ENCODE measurements around the gene GALT. TPM values are rescaled to one million over a fixed set of nuclear protein-coding genes. Genes with fewer than 3 reads are reported as not detected.

Gene GALT
- total and polyA plus RNA-seq, 2 experiments from 2014 or later: 31.5 to 35.1 TPM

- TF ChIP-seq, protein P1, sequence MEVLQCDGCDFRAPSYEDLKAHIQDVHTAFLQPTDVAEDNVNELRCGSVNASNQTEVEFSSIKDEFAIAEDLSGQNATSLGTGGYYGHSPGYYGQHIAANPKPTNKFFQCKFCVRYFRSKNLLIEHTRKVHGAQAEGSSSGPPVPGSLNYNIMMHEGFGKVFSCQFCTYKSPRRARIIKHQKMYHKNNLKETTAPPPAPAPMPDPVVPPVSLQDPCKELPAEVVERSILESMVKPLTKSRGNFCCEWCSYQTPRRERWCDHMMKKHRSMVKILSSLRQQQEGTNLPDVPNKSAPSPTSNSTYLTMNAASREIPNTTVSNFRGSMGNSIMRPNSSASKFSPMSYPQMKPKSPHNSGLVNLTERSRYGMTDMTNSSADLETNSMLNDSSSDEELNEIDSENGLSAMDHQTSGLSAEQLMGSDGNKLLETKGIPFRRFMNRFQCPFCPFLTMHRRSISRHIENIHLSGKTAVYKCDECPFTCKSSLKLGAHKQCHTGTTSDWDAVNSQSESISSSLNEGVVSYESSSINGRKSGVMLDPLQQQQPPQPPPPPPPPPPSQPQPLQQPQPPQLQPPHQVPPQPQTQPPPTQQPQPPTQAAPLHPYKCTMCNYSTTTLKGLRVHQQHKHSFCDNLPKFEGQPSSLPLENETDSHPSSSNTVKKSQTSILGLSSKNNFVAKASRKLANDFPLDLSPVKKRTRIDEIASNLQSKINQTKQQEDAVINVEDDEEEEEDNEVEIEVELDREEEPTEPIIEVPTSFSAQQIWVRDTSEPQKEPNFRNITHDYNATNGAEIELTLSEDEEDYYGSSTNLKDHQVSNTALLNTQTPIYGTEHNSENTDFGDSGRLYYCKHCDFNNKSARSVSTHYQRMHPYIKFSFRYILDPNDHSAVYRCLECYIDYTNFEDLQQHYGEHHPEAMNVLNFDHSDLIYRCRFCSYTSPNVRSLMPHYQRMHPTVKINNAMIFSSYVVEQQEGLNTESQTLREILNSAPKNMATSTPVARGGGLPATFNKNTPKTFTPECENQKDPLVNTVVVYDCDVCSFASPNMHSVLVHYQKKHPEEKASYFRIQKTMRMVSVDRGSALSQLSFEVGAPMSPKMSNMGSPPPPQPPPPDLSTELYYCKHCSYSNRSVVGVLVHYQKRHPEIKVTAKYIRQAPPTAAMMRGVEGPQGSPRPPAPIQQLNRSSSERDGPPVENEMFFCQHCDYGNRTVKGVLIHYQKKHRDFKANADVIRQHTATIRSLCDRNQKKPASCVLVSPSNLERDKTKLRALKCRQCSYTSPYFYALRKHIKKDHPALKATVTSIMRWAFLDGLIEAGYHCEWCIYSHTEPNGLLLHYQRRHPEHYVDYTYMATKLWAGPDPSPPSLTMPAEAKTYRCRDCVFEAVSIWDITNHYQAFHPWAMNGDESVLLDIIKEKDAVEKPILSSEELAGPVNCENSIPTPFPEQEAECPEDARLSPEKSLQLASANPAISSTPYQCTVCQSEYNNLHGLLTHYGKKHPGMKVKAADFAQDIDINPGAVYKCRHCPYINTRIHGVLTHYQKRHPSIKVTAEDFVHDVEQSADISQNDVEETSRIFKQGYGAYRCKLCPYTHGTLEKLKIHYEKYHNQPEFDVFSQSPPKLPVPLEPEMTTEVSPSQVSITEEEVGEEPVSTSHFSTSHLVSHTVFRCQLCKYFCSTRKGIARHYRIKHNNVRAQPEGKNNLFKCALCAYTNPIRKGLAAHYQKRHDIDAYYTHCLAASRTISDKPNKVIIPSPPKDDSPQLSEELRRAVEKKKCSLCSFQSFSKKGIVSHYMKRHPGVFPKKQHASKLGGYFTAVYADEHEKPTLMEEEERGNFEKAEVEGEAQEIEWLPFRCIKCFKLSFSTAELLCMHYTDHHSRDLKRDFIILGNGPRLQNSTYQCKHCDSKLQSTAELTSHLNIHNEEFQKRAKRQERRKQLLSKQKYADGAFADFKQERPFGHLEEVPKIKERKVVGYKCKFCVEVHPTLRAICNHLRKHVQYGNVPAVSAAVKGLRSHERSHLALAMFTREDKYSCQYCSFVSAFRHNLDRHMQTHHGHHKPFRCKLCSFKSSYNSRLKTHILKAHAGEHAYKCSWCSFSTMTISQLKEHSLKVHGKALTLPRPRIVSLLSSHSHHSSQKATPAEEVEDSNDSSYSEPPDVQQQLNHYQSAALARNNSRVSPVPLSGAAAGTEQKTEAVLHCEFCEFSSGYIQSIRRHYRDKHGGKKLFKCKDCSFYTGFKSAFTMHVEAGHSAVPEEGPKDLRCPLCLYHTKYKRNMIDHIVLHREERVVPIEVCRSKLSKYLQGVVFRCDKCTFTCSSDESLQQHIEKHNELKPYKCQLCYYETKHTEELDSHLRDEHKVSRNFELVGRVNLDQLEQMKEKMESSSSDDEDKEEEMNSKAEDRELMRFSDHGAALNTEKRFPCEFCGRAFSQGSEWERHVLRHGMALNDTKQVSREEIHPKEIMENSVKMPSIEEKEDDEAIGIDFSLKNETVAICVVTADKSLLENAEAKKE (CRISPR knock-in tag; IDR thresholded peaks at IDR 0.05): no peak
Measured at GRCh38 chr9:34662526-34663302, 16.2 kb downstream of the GALT start, which contains the start of gene CCL27 (continued).

- H3K27ac Mint-ChIP-seq: no peak overlapping the region
- peaks cover 6% of the 10 kb centered on the region for H3K36me3 Mint-ChIP-seq (ENCODE audit: low read depth)
- Histone ChIP-seq H2AFZ (no peak overlapping the region), H4K20me1 (replicated peaks; ENCODE audit: insufficient read depth) (peaks cover 3% of the 10 kb centered on the region; the same call in 1 of the 2 replicates), H3K4me2 (no peak overlapping the region), H3K27me3 (ENCODE audit: insufficient read depth) (no peaks in the 10 kb centered on the region), H3K79me2 (replicated peaks; ENCODE audit: insufficient read depth) (peaks cover 8% of the 10 kb centered on the region; the same call in 1 of the 2 replicates), H3F3A (replicated peaks; ENCODE audit: low read depth) (no peaks in the 10 kb centered on the region), H3K27ac (ENCODE audit: low read depth) (no peak overlapping the region), H3K36me3 (ENCODE audit: insufficient read depth) (no peaks in the 10 kb centered on the region), H3K4me1 (ENCODE audit: insufficient read depth) (peaks cover 3% of the 10 kb centered on the region), H3K4me3 (no peak overlapping the region), H3K9me2 (ENCODE audit: insufficient read depth) (no peaks in the 10 kb centered on the region)
- H3K4me3 Mint-ChIP-seq: no peak overlapping the region; the same call in 2 of the 3 replicates
- no peak for ATAC-seq
- peaks cover 11% of the 10 kb centered on the region for H3K27me3 Mint-ChIP-seq (ENCODE audit: insufficient read depth, low read depth, poor library complexity)
- no peaks in the 10 kb centered on the region for H3K9me3 Mint-ChIP-seq
- peaks cover 8% of the 10 kb centered on the region for H3K4me1 Mint-ChIP-seq
- no peak for DNase-seq (ENCODE audit: low spot score)
- TF ChIP-seq POLR2AphosphoS5 (IDR thresholded peaks at IDR 0.05; ENCODE audit: low read depth) (no peak), ZNF114 (CRISPR knock-in tag; IDR thresholded peaks at IDR 0.05) (no peak), CREB1 (CRISPR knock-in tag; IDR thresholded peaks at IDR 0.05; ENCODE audit: low read depth) (no peak), NANOG (IDR thresholded peaks at IDR 0.05; ENCODE audit: borderline replicate concordance) (no peak), EZH2 (IDR thresholded peaks at IDR 0.05; ENCODE audit: low read depth, unreplicated experiment) (no peak), STAT1 (IDR thresholded peaks at IDR 0.05; ENCODE audit: unreplicated experiment) (no peak), ZNF331 (CRISPR knock-in tag; IDR thresholded peaks at IDR 0.05; ENCODE audit: low read depth) (no peak)
- TF ChIP-seq, protein P1 (CRISPR knock-in tag; IDR thresholded peaks at IDR 0.05): no peak
Measured at GRCh38 chr9:34663303-34663605, 16.8 kb downstream of the GALT start.
